ENCODE results near the gene EMSY. TPM values are rescaled to one million over a fixed set of nuclear protein-coding genes. Genes with fewer than 3 reads are reported as not detected.
"Not testable (repeated sequence)": the region's sequence is repeated elsewhere in the genome, so short reads cannot be mapped to it uniquely, and the experiment has no call there.

Gene EMSY
- total RNA-seq, 6 experiments from 2014 or later, result 6.1 to 15.2 (median 7.2) TPM

- Histone ChIP-seq H3K4me1 (no peaks in the 10 kb centered on the region), H3K36me3 (no peaks in the 10 kb centered on the region), H3K27ac (no peak overlapping the region), H3K27me3 (no peaks in the 10 kb centered on the region), H3K4me3 (no peak overlapping the region), H3K9me3 (no peaks in the 10 kb centered on the region)
- intact Hi-C loops (cut with DNase I), result no loop called here
- TF ChIP-seq CTCF (IDR thresholded peaks at IDR 0.05), result no peak
- WGBS (ENCODE audit: insufficient coverage, low coverage, low lambda C conversion rate, missing lambda C conversion rate), result 50% methylated on average over 1 of the region's 3 CpGs
- ATAC-seq (no peak), DNase-seq (no peak)
Measured at GRCh38 chr11:76592961-76593360, 148.1 kb downstream of the EMSY start.

- H3K36me3 ChIP-seq; H3K27me3 ChIP-seq; H3K27ac ChIP-seq; ATAC-seq; H3K9me3 ChIP-seq; H3K4me3 ChIP-seq; intact Hi-C loops (cut with DNase I); DNase-seq; H3K4me1 ChIP-seq: not testable (repeated sequence)
- 86% methylated on average over 4 of the region's 4 CpGs for WGBS (ENCODE audit: insufficient coverage, low coverage, low lambda C conversion rate, missing lambda C conversion rate)
Measured at GRCh38 chr11:76595091-76595490, 150.3 kb downstream of the EMSY start.

GRCh38 chr11:76596652-76597051 is 151.8 kb downstream of the EMSY start:
- Histone ChIP-seq H3K4me3 (no peak overlapping the region), H3K9me3 (no peaks in the 10 kb centered on the region), H3K27ac (no peak overlapping the region), H3K27me3 (no peaks in the 10 kb centered on the region), H3K36me3 (no peaks in the 10 kb centered on the region), H3K4me1 (no peaks in the 10 kb centered on the region)
- ATAC-seq (peak in 2 of 4 donors; percentile 10 to 19), DNase-seq (no peak)
- WGBS (ENCODE audit: insufficient coverage, low coverage, low lambda C conversion rate, missing lambda C conversion rate), result 73% methylated on average over 6 of the region's 11 CpGs
- intact Hi-C loops (cut with DNase I), result no loop called here
- TF ChIP-seq POLR2A (IDR thresholded peaks at IDR 0.05), result no peak

GRCh38 chr11:76597533-76598425 is 153.0 kb downstream of the EMSY start:
- TF ChIP-seq POLR2A (IDR thresholded peaks at IDR 0.05) (no peak), CTCF (IDR thresholded peaks at IDR 0.05) (no peak)
- H3K27me3 ChIP-seq, result no peaks in the 10 kb centered on the region

GRCh38 chr11:76598426-76598839 is 153.6 kb downstream of the EMSY start:
- no peaks in the 10 kb centered on the region for H3K9me3 ChIP-seq
- 36% methylated on average over 4 of the region's 6 CpGs for WGBS (ENCODE audit: insufficient coverage, low coverage, low lambda C conversion rate, missing lambda C conversion rate)
- intact Hi-C loops (cut with DNase I), result no loop called here
- DNase-seq (no peak), ATAC-seq (peak; percentile 37 to 69 (median 51))
- no peak overlapping the region for H3K27ac ChIP-seq
- peak in 3 of 4 donors; percentile 20 to 40 (median 29) for TF ChIP-seq CTCF (IDR thresholded peaks at IDR 0.05)
- TF ChIP-seq POLR2A (IDR thresholded peaks at IDR 0.05), result no peak
- H3K27me3 ChIP-seq, result no peaks in the 10 kb centered on the region
- no peaks in the 10 kb centered on the region for H3K4me1 ChIP-seq
- H3K4me3 ChIP-seq, result no peak overlapping the region
- H3K36me3 ChIP-seq, result no peaks in the 10 kb centered on the region

More at GRCh38 chr11:76597533-76598425, 153.0 kb downstream of the EMSY start:
- DNase-seq, result no peak
- H3K36me3 ChIP-seq, result no peaks in the 10 kb centered on the region
- H3K4me3 ChIP-seq, result no peak overlapping the region
- no peak for ATAC-seq
- intact Hi-C loops (cut with DNase I), result no loop called here
- H3K4me1 ChIP-seq, result no peaks in the 10 kb centered on the region
- no peak overlapping the region for H3K27ac ChIP-seq
- 48% methylated on average over 5 of the region's 12 CpGs for WGBS (ENCODE audit: insufficient coverage, low coverage, low lambda C conversion rate, missing lambda C conversion rate)
- H3K9me3 ChIP-seq, result no peaks in the 10 kb centered on the region

Measured in right lobe of liver (tissue), 6 donors.